Non-pigmented ciliary epithelial cell (primary cell): ENCODE results near the gene EIF3J.
A peak's percentile ranks its signal among the peaks of the same experiment; 100 is the strongest.
"Not testable (repeated sequence)": the region's sequence is repeated elsewhere in the genome, so short reads cannot be mapped to it uniquely, and the experiment has no call there.

ENCODE experiments used
- DNase-seq: peaks from one replicate; pipeline ENCODE4 v3.0.0-alpha.2; 2010; ENCODE audit warnings: low read depth

Gene EIF3J

GRCh38 chr15:44536962-44537734, at the start of gene EIF3J:
Gene EIF3J, plus strand, starts transcription at chr15:44537147. Its CDS starts 48 bp downstream, at chr15:44537195.
- DNase-seq = peak; percentile 84

DNA sequence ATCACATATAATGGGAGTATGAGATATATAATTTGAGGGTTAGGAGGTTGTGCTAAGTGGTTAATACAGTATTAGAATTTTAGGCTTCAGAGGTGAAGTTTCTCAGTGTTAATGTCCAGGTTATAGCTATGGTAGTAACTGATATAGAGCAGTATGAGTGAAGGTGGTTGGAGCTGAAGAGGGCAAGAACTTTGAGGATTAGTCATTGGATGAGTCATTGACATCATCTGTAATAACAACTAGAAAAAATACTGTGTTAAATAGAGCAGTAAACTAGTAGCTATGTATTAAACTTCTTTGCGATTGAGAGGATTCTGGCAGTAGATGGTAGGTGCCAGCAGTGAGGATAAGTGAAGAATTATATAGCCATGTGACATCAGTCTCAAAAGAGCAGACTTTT, 47.5 kb upstream of the EIF3J start:
- peak; percentile 71 for DNase-seq

GRCh38 chr15:44490622-44491021, 46.3 kb upstream of the EIF3J start:
- DNase-seq = peak; percentile 28

DNA sequence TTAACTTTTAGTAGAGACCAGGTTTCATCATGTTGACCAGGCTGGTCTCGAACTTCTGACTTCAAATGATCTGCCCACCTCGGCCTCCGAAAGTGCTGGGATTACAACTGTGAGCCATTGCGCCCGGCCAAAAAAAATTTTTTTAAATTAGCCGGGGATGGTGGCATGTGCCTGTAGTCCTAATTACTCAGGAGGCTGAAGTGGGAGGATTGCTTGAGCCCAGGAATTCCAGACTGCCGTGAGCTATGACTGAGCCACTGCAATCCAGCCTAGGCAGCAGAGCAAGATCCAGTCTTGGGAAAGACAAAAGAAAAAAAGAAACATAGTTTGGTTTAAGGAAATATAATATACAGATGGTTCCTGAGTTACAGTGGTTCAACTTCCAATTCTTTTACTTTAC, 44.9 kb upstream of the EIF3J start:
- no peak for DNase-seq

- DNase-seq = no peak
Observed at GRCh38 chr15:44492672-44493071, 44.3 kb upstream of the EIF3J start.

- DNase-seq = no peak
Observed at GRCh38 chr15:44495562-44495961, 41.4 kb upstream of the EIF3J start.

- no peak for DNase-seq
Observed at GRCh38 chr15:44500555-44500954, 36.4 kb upstream of the EIF3J start.

DNA sequence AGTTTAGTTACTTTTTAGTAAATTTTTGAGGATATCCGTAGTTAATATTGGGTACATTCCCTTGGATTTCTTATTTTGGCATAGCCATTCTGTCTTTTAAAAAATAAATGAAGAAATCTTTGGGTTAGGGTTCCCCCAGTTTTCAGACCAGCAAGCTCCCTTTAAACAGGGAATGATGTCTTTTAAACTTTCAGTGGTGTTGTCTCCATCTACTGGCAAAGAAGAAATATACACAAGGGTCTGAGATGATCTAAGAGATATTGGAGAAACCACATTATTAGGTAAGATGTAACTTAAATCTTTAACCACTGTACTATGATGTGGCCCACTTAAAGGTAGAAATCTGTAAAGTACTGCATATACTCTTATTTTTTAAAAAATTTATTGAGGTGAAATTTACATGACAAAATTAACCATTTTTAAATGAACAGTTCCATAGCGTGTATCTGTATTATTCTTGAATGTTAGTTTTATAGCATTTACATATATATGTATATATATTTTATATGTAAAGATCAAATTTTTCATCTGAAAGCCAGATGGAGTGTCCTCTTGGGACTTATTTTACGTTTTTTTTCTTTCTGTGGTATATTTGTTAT, 35.1 kb upstream of the EIF3J start:
- peak; percentile 14 for DNase-seq

DNA sequence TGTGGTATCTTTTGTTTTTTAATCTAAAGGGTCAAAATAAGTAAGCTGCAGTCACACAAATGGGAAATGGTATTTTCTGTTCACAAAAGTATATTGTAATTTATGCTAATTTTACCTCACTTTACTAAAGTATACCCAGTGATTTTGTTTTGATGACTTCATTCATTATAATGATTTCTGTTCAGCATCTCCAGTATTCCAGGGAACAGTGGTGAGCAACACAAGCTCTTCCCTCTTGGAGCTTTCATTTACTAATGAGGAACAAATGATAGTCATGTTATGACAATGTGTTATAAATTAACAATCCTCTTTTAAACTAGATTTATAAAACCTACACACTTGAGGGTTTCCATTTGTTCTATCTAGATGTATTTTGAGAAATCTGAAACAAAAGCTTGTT, 20.5 kb upstream of the EIF3J start:
- no peak for DNase-seq

DNA sequence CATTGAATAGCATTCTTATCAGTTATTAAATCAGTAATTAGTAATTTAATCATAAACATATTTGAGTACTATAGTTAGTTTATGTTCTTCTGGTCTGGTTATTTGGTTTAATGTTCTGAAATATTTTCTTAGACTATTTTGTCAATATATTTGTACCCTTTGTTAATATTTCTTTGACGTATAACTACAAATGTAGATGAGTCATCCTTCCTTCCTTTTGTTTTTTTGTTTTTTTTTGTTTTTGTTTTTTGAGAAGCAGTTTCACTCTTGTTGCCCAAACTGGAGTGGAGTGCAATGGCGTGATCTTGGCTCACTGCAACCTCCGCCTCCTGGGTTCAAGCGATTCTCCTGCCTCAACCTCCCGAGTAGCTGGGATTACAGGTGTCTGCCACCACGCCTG, 17.4 kb upstream of the EIF3J start:
- DNase-seq = no peak

GRCh38 chr15:44525018-44525417, 11.9 kb upstream of the EIF3J start:
- no peak for DNase-seq

DNA sequence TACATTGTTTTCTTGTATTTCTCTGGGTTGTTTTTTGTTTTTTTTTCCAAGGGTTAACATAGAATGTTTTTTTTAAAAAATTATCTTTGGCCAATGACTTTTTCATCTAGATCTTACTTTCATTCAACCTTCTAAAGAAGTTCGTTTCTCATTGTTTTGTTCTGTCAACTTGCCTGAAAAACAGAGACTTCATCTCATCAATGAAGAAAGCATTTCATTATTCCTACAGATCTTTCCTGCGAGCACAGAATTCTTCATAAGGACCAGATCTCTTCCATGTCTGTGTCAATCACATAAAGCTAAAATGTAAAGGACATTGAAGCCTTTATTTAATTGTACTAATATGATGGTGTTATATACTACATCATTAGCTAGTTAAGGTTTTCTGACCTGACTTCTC, 9.7 kb upstream of the EIF3J start:
- DNase-seq = no peak

DNA sequence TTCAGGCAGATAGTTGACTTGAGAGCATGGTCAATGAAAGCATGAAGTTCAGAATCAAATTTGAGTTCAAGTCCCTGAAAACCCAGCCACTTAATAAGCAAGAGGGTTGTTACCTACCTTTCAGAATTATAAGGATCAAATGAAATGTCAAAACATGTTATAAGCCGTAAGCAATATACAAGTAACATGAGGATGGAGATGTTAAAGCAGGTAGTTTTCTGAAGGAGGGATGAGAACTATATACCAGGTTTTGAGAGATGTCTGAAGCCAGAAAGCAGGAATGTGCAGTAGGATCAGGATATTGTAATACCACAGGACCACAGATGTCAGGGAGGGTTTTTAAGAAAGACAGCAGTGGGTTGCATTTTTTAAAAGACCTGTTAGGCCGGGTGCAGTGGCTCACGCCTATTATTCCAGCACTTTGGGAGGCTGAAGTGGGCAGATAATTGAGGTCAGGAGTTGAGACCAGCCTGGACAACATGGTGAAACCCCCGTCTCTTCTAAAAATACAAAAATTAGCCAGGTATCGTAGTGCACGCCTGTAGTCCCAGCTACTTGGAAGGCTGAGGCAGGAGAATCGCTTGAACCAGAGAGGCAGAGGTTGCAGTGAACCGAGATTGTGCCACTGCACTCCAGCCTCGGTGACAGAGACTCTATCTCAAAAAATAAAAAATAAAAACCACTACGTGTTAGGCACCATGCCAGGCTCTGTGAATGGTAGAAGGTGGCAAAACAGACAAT, 6.9 kb upstream of the EIF3J start:
- DNase-seq = no peak

DNA sequence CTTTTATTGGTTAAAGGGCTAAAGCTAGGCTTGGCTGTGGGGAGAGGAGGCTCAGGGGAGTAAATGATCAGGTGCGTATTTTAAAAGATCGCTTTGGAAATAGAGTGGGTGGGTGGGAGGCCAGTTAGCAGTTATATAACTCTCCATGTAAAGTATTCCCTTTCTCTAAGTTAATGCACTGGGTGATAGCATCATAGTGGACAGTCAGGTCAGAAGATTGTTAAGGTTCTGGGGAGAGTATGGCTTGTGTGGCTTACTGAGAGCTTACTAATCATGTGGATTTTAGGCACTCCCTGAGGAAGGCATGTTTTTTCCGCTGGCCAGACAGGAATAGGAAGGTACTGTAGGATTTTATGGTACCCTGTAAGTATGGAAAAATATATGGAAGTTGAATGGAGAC, 6.3 kb upstream of the EIF3J start:
- no peak for DNase-seq

- DNase-seq = not testable (repeated sequence)
Observed at GRCh38 chr15:44532275-44532674, 4.7 kb upstream of the EIF3J start.

GRCh38 chr15:44532689-44533088, 4.3 kb upstream of the EIF3J start:
- no peak for DNase-seq

DNA sequence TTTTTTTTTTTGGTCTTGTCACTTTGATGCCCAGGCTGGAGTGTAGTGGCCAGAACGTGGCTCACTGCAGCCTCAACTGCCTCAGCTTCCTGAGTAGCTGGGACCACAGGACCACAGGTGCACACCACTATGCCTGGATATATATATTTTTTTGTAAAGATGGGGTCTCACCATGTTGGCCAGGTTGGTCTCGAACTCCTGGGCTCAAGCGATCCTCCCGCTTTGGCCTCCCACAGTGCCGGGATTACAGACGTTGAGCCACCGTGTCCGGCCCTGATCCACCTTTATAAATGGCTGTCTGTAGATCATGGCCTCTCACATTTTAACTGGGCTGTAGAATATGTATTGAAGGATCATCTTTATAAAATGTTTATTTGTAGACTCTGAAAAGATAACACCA, 1.9 kb upstream of the EIF3J start:
- DNase-seq = no peak

GRCh38 chr15:44535523-44536301, 1.2 kb upstream of the EIF3J start:
- no peak for DNase-seq

- peak; percentile 27 for DNase-seq
Observed at GRCh38 chr15:44536302-44536961, 515 bp upstream of the EIF3J start.

- DNase-seq = no peak
Observed at GRCh38 chr15:44537735-44538240, 841 bp downstream of the EIF3J start.

DNA sequence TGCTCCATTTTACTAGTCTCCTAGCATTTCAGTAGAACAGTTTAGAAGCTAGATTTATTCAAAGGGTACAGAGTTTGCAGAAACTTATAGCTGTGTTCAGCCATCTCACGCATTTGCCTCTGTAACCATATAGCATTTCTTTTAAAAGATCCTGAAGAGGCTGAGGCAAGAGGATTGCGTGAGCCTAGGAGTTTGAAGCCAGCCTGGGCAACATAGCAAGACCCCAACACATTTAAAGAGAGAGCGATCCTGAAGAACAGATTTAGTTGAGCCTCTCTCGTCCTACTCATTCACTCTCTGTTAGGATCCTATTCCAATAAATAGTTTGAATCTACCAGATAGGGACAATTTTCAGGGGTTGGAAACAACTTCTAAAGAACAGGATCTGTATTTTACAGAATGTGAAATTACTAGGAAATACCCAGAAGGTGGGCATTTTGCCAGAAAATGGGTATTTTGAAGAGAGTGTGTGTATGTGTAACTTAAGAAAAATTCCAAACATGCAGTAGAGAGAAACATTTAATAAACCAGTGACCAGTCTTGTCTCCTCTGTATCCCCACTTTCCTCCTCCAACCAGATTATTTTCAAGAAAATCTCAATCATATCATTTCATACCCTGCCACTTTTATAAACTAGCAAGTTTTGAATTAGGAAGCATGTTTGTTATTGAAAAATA, 4.5 kb downstream of the EIF3J start:
- peak; percentile 73 for DNase-seq
